ENCODE results near the gene ING5. TPM values are rescaled to one million over a fixed set of nuclear protein-coding genes. Genes with fewer than 3 reads are reported as not detected.
A peak's percentile ranks its signal among the peaks of the same experiment; 100 is the strongest.

The ING5 gene
- total RNA-seq, 4 donors from 2014 or later, result 12.1 to 33.9 (median 27.5) TPM

DNA sequence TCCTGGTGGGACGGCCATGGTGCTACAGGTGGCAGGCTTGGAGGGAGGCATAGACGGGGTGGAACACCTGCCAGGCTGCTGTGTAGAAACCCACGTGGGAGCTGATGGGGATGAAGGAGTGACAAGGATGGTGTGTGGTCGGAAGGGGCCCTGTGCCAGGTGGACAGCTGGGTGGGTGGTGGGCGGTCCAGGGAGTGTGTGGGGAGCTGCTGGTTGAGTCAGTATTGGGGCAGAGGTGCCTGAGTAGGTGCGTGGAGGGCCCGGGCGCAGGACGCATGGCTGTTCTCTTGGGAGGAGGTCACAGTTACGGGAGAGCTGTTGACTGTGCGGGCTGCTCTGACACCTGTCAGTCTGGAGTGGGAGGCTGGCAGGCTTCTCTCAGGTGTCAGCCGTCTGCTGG, 20.0 kb downstream of the ING5 start:
- intact Hi-C loops (cut with DNase I; ENCODE audit: low total_unique reads), result no loop called here
- ATAC-seq, result no peak
- peaks cover 0 to 54% of the 10 kb centered on the region in 2 donors for H3K36me3 ChIP-seq

GRCh38 chr2:241722896-241723454, 21.1 kb downstream of the ING5 start:
- intact Hi-C loops (cut with DNase I; ENCODE audit: low total_unique reads) (no loop called here), in situ Hi-C loops (cut with MboI; ENCODE audit: low sequenced_read_pairs in 4 of 4) (no loop called here)
- peaks cover 1 to 2% of the 10 kb centered on the region in 2 donors for H3K4me1 ChIP-seq
- H3K27me3 ChIP-seq, result no peaks in the 10 kb centered on the region
- no peak overlapping the region for H3K4me3 ChIP-seq
- TF ChIP-seq POLR2A (IDR thresholded peaks at IDR 0.05) (no peak), CTCF (IDR thresholded peaks at IDR 0.05 in 4 of 5, conservative IDR thresholded peaks at IDR 0.05 in 1 of 5) (no peak)
- ATAC-seq, result no peak
- H3K36me3 ChIP-seq, result peaks cover 0 to 54% of the 10 kb centered on the region in 2 donors
- no peaks in the 10 kb centered on the region for H3K9me3 ChIP-seq
- DNase-seq, result no peak
- H3K27ac ChIP-seq, result no peak overlapping the region

More for the DNA sequence above, 20.0 kb downstream of the ING5 start:
- Histone ChIP-seq H3K4me1 (no peaks in the 10 kb centered on the region), H3K27me3 (no peaks in the 10 kb centered on the region), H3K9me3 (no peaks in the 10 kb centered on the region), H3K27ac (no peak overlapping the region), H3K4me3 (no peak overlapping the region)
- in situ Hi-C loops (cut with MboI; ENCODE audit: low sequenced_read_pairs in 4 of 4), result no loop called here
- DNase-seq, result no peak
- TF ChIP-seq POLR2A (IDR thresholded peaks at IDR 0.05) (no peak), CTCF (IDR thresholded peaks at IDR 0.05 in 4 of 5, conservative IDR thresholded peaks at IDR 0.05 in 1 of 5) (no peak)

DNA sequence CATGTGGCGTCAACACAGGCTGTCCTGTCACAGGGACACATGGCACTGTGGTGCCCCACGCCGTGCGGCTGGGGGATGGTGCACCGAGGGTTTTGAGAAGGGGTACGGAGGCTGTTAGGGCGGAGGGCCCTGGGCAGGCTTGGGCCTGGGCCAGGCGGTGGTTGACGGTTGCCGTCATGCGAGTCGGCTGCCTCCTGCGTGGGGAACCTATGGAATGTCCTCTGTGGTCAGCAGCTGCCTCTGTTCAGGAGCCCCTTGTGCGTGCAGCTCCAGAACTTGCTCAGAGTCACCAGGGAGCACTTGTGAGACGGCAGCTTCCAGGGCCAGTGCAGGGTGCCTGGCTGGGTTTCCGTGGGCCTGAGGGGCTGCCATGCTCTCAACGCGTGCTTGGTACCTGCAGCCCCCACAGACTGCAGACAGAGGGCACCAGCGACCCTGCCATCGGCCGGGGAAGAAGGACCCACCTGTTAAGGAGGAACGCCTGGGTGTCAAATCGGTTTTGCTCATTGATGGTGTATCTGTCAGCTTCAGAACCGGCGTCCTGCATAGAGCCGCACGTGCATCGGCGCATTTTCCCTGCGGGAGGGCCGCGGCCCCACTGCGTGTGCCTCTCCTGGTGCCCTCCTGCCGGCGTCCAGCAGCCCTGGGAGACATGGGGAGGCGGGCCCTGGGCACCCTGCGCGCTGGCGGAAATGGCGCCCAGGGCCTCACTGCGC, 22.6 kb downstream of the ING5 start:
- no peaks in the 10 kb centered on the region for H3K9me3 ChIP-seq
- H3K36me3 ChIP-seq, result peaks cover 0 to 45% of the 10 kb centered on the region in 2 donors
- DNase-seq (no peak), ATAC-seq (no peak)
- H3K4me1 ChIP-seq, result peaks cover 12 to 13% of the 10 kb centered on the region in 2 donors
- in situ Hi-C loops (cut with MboI; ENCODE audit: low sequenced_read_pairs in 4 of 4) (no loop called here), intact Hi-C loops (cut with DNase I; ENCODE audit: low total_unique reads) (no loop called here)
- H3K27me3 ChIP-seq, result no peaks in the 10 kb centered on the region
- no peak overlapping the region for H3K4me3 ChIP-seq
- no peak overlapping the region for H3K27ac ChIP-seq
- TF ChIP-seq CTCF (IDR thresholded peaks at IDR 0.05 in 4 of 5, conservative IDR thresholded peaks at IDR 0.05 in 1 of 5) (peak in 2 of 5 experiments; percentile 34), POLR2A (IDR thresholded peaks at IDR 0.05) (no peak)

DNA sequence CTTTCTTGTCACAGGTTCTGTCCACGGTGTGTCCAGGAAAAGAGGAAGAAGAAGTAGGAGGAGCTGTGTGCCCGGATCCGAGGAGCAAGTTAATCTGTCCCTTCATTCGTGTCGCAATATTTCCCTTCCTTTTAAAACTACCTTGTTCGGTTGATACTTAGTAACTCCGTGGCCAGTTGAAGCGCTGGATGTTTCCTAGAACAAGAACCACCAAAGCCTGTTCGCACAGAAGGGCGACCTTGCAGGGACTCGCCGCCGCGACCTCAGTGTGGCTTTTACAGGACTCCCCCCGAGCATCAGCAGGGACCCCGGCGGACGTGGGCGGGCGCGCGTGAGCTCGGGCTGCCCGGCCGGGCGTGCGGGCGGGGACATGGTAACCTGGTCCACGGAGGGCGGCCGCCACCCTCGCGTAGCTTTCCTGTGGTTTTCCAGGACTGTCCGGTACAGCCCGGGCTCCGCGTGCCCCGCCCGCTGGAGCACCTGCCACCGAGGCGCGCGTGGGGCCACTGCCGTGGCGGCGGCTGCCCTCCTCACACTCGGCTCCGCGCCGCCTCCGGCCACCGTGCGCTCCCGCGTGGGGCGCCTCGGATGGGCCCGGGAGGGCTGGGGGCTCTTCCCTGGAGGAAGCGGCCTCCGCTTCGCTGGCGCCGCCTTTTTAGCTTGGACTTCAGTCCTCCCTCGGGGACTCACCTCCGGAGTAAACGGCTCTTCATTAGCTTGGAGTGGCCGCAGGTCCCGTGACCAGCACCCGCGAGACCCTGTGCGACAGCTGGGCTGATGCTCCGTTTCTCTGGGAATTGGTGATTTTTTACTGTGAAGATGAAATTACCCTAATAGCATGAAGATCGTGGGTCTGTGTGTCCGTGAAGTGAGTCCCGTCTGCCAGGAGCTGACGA, 23.4 kb downstream of the ING5 start:
- Histone ChIP-seq H3K36me3 (peaks cover 0 to 37% of the 10 kb centered on the region in 2 donors), H3K27me3 (no peaks in the 10 kb centered on the region), H3K27ac (no peak overlapping the region), H3K4me1 (peaks cover 12 to 13% of the 10 kb centered on the region in 2 donors), H3K4me3 (no peak overlapping the region), H3K9me3 (no peaks in the 10 kb centered on the region)
- in situ Hi-C loops (cut with MboI; ENCODE audit: low sequenced_read_pairs in 4 of 4) (no loop called here), intact Hi-C loops (cut with DNase I; ENCODE audit: low total_unique reads) (no loop called here)
- ATAC-seq (no peak), DNase-seq (no peak)
- no peak for TF ChIP-seq POLR2A (IDR thresholded peaks at IDR 0.05)
- no peak for TF ChIP-seq CTCF (IDR thresholded peaks at IDR 0.05 in 4 of 5, conservative IDR thresholded peaks at IDR 0.05 in 1 of 5)

All from gastrocnemius medialis (tissue), 4 donors.